Activated CD8-positive, alpha-beta T cell treated with anti-CD3 and anti-CD28 coated beads, Interleukin-2, amount 10 ng/mL, durations not matched to agents 7 days and 5 days (primary cell): Measurements from ENCODE around the gene VPS51. TPM values are rescaled to one million over a fixed set of nuclear protein-coding genes. Genes with fewer than 3 reads are reported as not detected.

ENCODE experiments used
- ATAC-seq: fragments of 150-1000 bp; cut with Tn5 transposase; one replicate; pipeline ENCODE4 v1.10.0; 2021; ENCODE audit warnings: moderate library complexity
- CTCF ChIA-PET: fragments of 350-600 bp; sonication (Branson Sonifier 250); formaldehyde crosslinking; loops from one replicate; lab custom pipeline; 2021; ENCODE audit warnings: antibody characterized with exemption; lab: Charles Lee
- POLR2A ChIA-PET: fragments of 350-600 bp; sonication (Branson Sonifier 250); formaldehyde crosslinking; loops from one replicate; lab custom pipeline; 2021; ENCODE audit warnings: antibody characterized with exemption; lab: Charles Lee
- DNase-seq: peaks from one replicate; pipeline ENCODE4 v3.0.0-alpha.2; 2020
- H3K27ac Mint-ChIP-seq: one replicate; pipeline ENCODE4 v1.8.0; 2021; ENCODE audit warnings: mild to moderate bottlenecking, mixed read lengths
- H3K27me3 Mint-ChIP-seq: one replicate; pipeline ENCODE4 v1.8.0; 2021; ENCODE audit warnings: low read depth, mixed read lengths
- H3K36me3 Mint-ChIP-seq: one replicate; pipeline ENCODE4 v1.8.0; 2021; ENCODE audit warnings: low read depth, mixed read lengths
- H3K4me1 Mint-ChIP-seq: one replicate; pipeline ENCODE4 v1.8.0; 2021; ENCODE audit warnings: low read depth, mixed read lengths
- H3K4me3 Mint-ChIP-seq: one replicate; pipeline ENCODE4 v1.8.0; 2021; ENCODE audit warnings: mild to moderate bottlenecking, mixed read lengths
- H3K9me3 Mint-ChIP-seq: one replicate; pipeline ENCODE4 v1.8.0; 2022; ENCODE audit warnings: mixed read lengths; ENCODE audit not compliant: insufficient read depth
- total RNA-seq, 2 experiments: library from RNA; stranded (reverse); gene quantifications; one replicate each; pipeline ENCODE4 v1.2.3, GENCODE V29; 2021

VPS51 gene
- total RNA-seq, 2 experiments from 2014 or later, result 116 to 131 TPM

- CTCF ChIA-PET, result interaction anchor here (0.7 kb wide), 1 partner anchor 65 kb away, joined by 3 read pairs; no protein-coding TSS in a partner anchor
- H3K36me3 Mint-ChIP-seq, result peaks cover 61% of the 10 kb centered on the region
- H3K9me3 Mint-ChIP-seq, result no peaks in the 10 kb centered on the region
- POLR2A ChIA-PET, result interaction anchor here (0.8 to 1.8 kb wide), 2 partner anchors 35 to 37 kb away, joined by 3 to 4 read pairs; partner anchors contain the start of gene SAC3D1
- H3K4me1 Mint-ChIP-seq, result peaks cover 56% of the 10 kb centered on the region
- H3K27me3 Mint-ChIP-seq, result no peaks in the 10 kb centered on the region
- no peak overlapping the region for H3K4me3 Mint-ChIP-seq
- DNase-seq (no peak), ATAC-seq (no peak)
- H3K27ac Mint-ChIP-seq, result no peak overlapping the region
Observed at GRCh38 chr11:65077451-65077850, 18.6 kb upstream of the VPS51 start.

GRCh38 chr11:65078151-65078550 lies 17.9 kb upstream of the VPS51 start:
- H3K9me3 Mint-ChIP-seq, result no peaks in the 10 kb centered on the region
- H3K4me3 Mint-ChIP-seq, result peak overlapping the region; percentile 4
- ChIA-PET CTCF (interaction anchor here (0.7 to 2.9 kb wide), 8 partner anchors 9 to 64 kb away, joined by 3 to 16 read pairs (median 4); partner anchors contain the start of genes ARL2, FAU, MRPL49 and SAC3D1), POLR2A (interaction anchor here (0.8 to 1.8 kb wide), 2 partner anchors 34 to 37 kb away, joined by 3 to 4 read pairs; partner anchors contain the start of gene SAC3D1)
- H3K36me3 Mint-ChIP-seq, result peaks cover 68% of the 10 kb centered on the region
- H3K4me1 Mint-ChIP-seq, result peaks cover 63% of the 10 kb centered on the region
- peak overlapping the region; percentile 72 for H3K27ac Mint-ChIP-seq
- H3K27me3 Mint-ChIP-seq, result no peaks in the 10 kb centered on the region
- ATAC-seq (peak; percentile 87), DNase-seq (peak; percentile 79)

GRCh38 chr11:65078786-65079342 lies 17.1 kb upstream of the VPS51 start:
- ATAC-seq (no peak), DNase-seq (no peak)
- Mint-ChIP-seq H3K9me3 (no peaks in the 10 kb centered on the region), H3K4me1 (peaks cover 63% of the 10 kb centered on the region), H3K27me3 (no peaks in the 10 kb centered on the region), H3K4me3 (peak overlapping the region; percentile 4), H3K36me3 (peaks cover 72% of the 10 kb centered on the region), H3K27ac (peak overlapping the region; percentile 72)
- ChIA-PET CTCF (interaction anchor here (0.7 to 2.9 kb wide), 9 partner anchors 10 to 65 kb away, joined by 3 to 16 read pairs (median 4); partner anchors contain the start of genes ARL2, FAU, MRPL49 and SAC3D1), POLR2A (interaction anchor here (1.8 kb wide), 1 partner anchor 38 kb away, joined by 4 read pairs; the partner anchor contains the start of gene SAC3D1)

DNA sequence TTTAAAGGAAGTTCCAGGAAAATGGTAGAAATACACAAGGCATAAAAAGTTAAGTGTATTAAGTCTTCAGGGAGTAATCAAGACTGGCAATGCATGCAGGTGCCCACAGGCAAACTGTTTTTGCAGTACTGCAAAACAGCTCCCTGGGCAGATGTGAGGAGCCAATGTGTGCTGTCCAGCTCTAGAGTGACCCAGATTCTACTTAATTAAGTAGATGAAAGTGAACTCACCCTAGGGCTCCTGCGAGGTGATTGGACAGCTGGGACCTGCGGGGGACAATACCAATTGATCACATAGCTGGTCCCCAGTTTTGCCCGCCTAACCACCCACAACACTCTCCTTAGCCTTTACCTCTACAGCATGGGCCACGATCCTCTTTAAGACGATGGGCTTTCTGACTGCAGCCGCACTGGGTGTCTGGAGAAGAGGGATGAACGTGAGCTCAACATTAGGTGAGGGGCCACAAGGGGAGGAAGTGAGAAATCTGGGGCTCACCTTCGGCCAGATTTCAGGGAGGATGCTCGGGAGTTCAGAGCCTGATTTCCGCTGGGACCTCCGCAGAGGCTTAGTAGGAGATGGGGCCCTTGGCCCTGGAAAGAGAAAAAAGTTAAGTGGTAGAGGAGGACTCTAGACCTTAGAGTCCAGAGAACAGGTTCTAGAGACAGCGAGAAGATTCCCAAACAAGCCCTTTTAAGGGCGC lies 12.7 kb upstream of the VPS51 start:
- Mint-ChIP-seq H3K4me3 (peak overlapping the region; percentile 92), H3K9me3 (no peaks in the 10 kb centered on the region), H3K36me3 (peaks cover 68% of the 10 kb centered on the region), H3K4me1 (peaks cover 59% of the 10 kb centered on the region), H3K27ac (peak overlapping the region; percentile 98), H3K27me3 (no peaks in the 10 kb centered on the region)
- CTCF ChIA-PET, result interaction anchor here (0.7 to 1.7 kb wide), 12 partner anchors 11 to 195 kb away, joined by 3 to 26 read pairs (median 4); partner anchors contain the start of genes ARL2, SAC3D1, VPS51 and ZNHIT2
- DNase-seq (peak; percentile 42), ATAC-seq (peak; percentile 12)
- POLR2A ChIA-PET, result interaction anchor here (0.7 to 2.4 kb wide), 20 partner anchors 11 to 421 kb away, joined by 3 to 19 read pairs (median 3); partner anchors contain the start of genes FAU, MRPL49, SAC3D1 and TM7SF2

DNA sequence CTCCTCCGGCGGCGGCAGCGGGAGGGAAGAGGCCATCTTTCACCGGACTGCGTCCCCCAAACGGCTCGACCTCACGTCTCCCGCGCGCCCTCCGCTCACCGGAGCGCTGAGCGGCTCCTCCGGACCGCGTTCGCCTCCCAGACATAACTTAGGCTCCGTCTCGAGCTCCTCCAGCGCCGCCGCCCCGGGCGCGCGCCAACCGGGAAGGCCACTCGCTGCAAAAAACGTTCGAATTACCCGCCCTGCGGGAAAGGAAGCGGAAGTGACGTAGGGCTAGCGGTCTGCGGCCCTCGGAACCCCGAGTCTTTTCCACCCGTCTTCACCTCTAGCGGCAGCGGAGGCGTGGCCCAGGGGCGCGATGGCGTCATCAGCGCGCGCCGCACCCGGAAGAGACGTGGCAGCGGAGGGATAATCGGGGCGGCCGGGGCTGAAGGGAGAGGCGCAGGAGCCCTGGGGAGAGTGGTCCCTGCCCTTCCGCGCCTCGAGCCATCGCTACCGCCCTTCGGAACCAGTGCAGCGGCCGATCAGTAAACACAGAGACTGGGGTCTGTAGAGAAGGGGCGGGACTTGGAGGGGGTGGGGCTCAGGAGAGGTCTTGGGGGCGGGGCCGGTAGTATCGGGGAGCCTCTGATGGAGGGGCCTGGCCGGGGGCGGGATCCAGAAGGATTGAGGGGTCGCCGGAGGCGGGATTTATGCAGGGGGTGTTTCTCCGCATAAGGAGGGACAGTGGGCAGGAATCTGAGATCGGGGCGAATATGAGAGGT lies 12.0 kb upstream of the VPS51 start, which contains the start of the genes CDCA5 and ZFPL1:
Gene CDCA5, minus strand, starts transcription at position 207 of the 764 bp plus-strand sequence. Its CDS starts 62 bp downstream, at position 145.
Gene ZFPL1, plus strand, starts transcription at position 389 of the 764 bp plus-strand sequence. CDS start 477 bp downstream, outside the sequence.
- CTCF ChIA-PET, result interaction anchor here (1.0 to 1.7 kb wide), 7 partner anchors 11 to 196 kb away, joined by 3 to 26 read pairs (median 7); partner anchors contain the start of genes ARL2 and ZNHIT2
- DNase-seq, result peak; percentile 97
- H3K4me3 Mint-ChIP-seq, result peak within 1 kb of the TSS; percentile 92
- no peaks in the 10 kb centered on the region for H3K27me3 Mint-ChIP-seq
- POLR2A ChIA-PET, result interaction anchor here (1.0 to 2.4 kb wide), 16 partner anchors 10 to 421 kb away, joined by 3 to 19 read pairs (median 4); partner anchors contain the start of genes FAU, MRPL49, SAC3D1 and TM7SF2
- H3K4me1 Mint-ChIP-seq, result peaks cover 52% of the 10 kb centered on the region
- peak; percentile 84 for ATAC-seq
- H3K9me3 Mint-ChIP-seq, result no peaks in the 10 kb centered on the region
- H3K36me3 Mint-ChIP-seq, result peaks cover 67% of the 10 kb centered on the region
- H3K27ac Mint-ChIP-seq, result peak within 1 kb of the TSS; percentile 98

- no peaks in the 10 kb centered on the region for H3K27me3 Mint-ChIP-seq
- CTCF ChIA-PET, result interaction anchor here (0.8 to 2.0 kb wide), 7 partner anchors 9 to 36 kb away, joined by 3 to 8 read pairs (median 4); partner anchors contain the start of gene ZNHIT2
- no peaks in the 10 kb centered on the region for H3K9me3 Mint-ChIP-seq
- peaks cover 46% of the 10 kb centered on the region for H3K4me1 Mint-ChIP-seq
- peaks cover 70% of the 10 kb centered on the region for H3K36me3 Mint-ChIP-seq
- DNase-seq (no peak), ATAC-seq (peak; percentile 7)
- POLR2A ChIA-PET, result interaction anchor here (0.6 to 1.5 kb wide), 7 partner anchors 9 to 208 kb away, joined by 3 to 6 read pairs (median 3); partner anchors contain the start of genes VPS51 and ZNHIT2
- H3K27ac Mint-ChIP-seq, result peak overlapping the region; percentile 98
- H3K4me3 Mint-ChIP-seq, result peak overlapping the region; percentile 92
Observed at GRCh38 chr11:65084598-65085375, 11.2 kb upstream of the VPS51 start.

GRCh38 chr11:65085446-65085845 lies 10.6 kb upstream of the VPS51 start:
- POLR2A ChIA-PET, result interaction anchor here (0.6 to 1.6 kb wide), 9 partner anchors 8 to 209 kb away, joined by 3 to 6 read pairs (median 3); partner anchors contain the start of genes VPS51 and ZNHIT2
- Mint-ChIP-seq H3K4me1 (peaks cover 41% of the 10 kb centered on the region), H3K36me3 (peaks cover 64% of the 10 kb centered on the region), H3K27ac (peak overlapping the region; percentile 98), H3K9me3 (no peaks in the 10 kb centered on the region), H3K27me3 (no peaks in the 10 kb centered on the region), H3K4me3 (peak overlapping the region; percentile 92)
- DNase-seq (no peak), ATAC-seq (no peak)
- CTCF ChIA-PET, result interaction anchor here (0.8 to 2.0 kb wide), 7 partner anchors 9 to 36 kb away, joined by 3 to 8 read pairs (median 4); partner anchors contain the start of gene ZNHIT2

DNA sequence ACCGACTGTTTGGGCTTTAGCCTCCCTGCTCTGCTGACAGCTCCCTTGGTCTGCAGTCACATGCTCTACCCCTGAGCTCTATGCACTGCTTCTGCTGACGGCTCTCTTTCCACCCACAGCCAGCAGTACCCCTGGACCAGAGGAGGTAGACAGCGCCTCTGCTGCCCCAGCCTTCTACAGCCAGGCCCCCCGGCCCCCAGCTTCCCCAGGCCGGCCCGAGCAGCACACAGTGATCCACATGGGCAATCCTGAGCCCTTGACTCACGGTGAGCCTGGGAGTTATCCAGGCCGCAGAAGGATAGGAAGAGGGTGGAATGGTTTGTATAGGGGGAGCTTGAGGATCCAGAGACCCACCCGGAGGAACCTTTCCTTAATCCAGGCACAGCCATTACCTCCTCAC lies 9.2 kb upstream of the VPS51 start:
- ATAC-seq, result no peak
- CTCF ChIA-PET, result interaction anchor here (2.0 kb wide), 1 partner anchor 8 kb away, joined by 8 read pairs; no protein-coding TSS in a partner anchor
- no peaks in the 10 kb centered on the region for H3K9me3 Mint-ChIP-seq
- H3K4me3 Mint-ChIP-seq, result no peak overlapping the region
- POLR2A ChIA-PET, result interaction anchor here (1.3 to 1.7 kb wide), 3 partner anchors 8 to 12 kb away, joined by 4 to 5 read pairs (median 4); partner anchors contain the start of gene VPS51
- H3K4me1 Mint-ChIP-seq, result peaks cover 30% of the 10 kb centered on the region
- no peak for DNase-seq
- no peak overlapping the region for H3K27ac Mint-ChIP-seq
- peaks cover 53% of the 10 kb centered on the region for H3K36me3 Mint-ChIP-seq
- H3K27me3 Mint-ChIP-seq, result no peaks in the 10 kb centered on the region

- H3K9me3 Mint-ChIP-seq, result no peaks in the 10 kb centered on the region
- H3K4me3 Mint-ChIP-seq, result no peak overlapping the region
- peaks cover 26% of the 10 kb centered on the region for H3K4me1 Mint-ChIP-seq
- ChIA-PET CTCF (no interaction called here), POLR2A (interaction anchor here (1.3 to 1.7 kb wide), 2 partner anchors 8 to 9 kb away, joined by 4 to 5 read pairs; partner anchors contain the start of gene VPS51)
- DNase-seq, result no peak
- H3K27me3 Mint-ChIP-seq, result no peaks in the 10 kb centered on the region
- no peak overlapping the region for H3K27ac Mint-ChIP-seq
- no peak for ATAC-seq
- peaks cover 49% of the 10 kb centered on the region for H3K36me3 Mint-ChIP-seq
Observed at GRCh38 chr11:65087216-65087615, 8.8 kb upstream of the VPS51 start.

DNA sequence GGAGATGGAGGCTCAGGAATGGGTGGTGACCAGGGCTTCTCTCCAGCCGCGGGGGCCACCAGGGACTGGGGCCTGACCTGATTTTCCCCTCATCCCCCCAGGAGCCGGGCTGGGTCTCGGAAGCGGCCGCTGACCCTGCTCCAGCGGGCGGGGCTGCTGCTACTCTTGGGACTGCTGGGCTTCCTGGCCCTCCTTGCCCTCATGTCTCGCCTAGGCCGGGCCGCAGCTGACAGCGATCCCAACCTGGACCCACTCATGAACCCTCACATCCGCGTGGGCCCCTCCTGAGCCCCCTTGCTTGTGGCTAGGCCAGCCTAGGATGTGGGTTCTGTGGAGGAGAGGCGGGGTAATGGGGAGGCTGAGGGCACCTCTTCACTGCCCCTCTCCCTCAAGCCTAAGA lies 8.2 kb upstream of the VPS51 start:
- Mint-ChIP-seq H3K27ac (no peak overlapping the region), H3K4me1 (peaks cover 21% of the 10 kb centered on the region), H3K27me3 (no peaks in the 10 kb centered on the region), H3K4me3 (no peak overlapping the region), H3K9me3 (no peaks in the 10 kb centered on the region), H3K36me3 (peaks cover 44% of the 10 kb centered on the region)
- CTCF ChIA-PET, result no interaction called here
- DNase-seq, result no peak
- no peak for ATAC-seq
- POLR2A ChIA-PET, result interaction anchor here (1.7 kb wide), 1 partner anchor 8 kb away, joined by 5 read pairs; the partner anchor contains the start of gene VPS51
